Breast epithelium (tissue), 4 donors: ENCODE results near the gene MPC2. TPM values are rescaled to one million over a fixed set of nuclear protein-coding genes. Genes with fewer than 3 reads are reported as not detected.
A peak's percentile ranks its signal among the peaks of the same experiment; 100 is the strongest.
"Not testable (repeated sequence)": the region's sequence is repeated elsewhere in the genome, so short reads cannot be mapped to it uniquely, and the experiment has no call there.

Source experiments
- DNase-seq, 2 donors: peaks; one replicate each; pipeline ENCODE4 v3.0.0-alpha.2; 2019; ENCODE audit warnings: low spot score in 2 of 2
- H3K27ac ChIP-seq, 2 donors: fragments of 200-600 bp; sonication (generic) in 1 of 2; one replicate each; pipeline ENCODE4 v1.5.1; 2016 to 2019; ENCODE audit warnings: mild to moderate bottlenecking in 1 of 2
- H3K27me3 ChIP-seq, 2 donors: fragments of 200-600 bp; sonication (generic) in 1 of 2; one replicate each; pipeline versions ENCODE4 v1.5.1 to v1.6.0; 2017 to 2019; ENCODE audit warnings: control low read depth in 1 of 2, mild to moderate bottlenecking in 1 of 2
- H3K36me3 ChIP-seq: fragments of 200-600 bp; one replicate; pipeline ENCODE4 v1.5.1; 2019
- H3K4me1 ChIP-seq, 2 donors: fragments of 200-600 bp; sonication (generic); one replicate each; pipeline ENCODE4 v1.5.1; 2016 to 2019; ENCODE audit warnings: control low read depth in 1 of 2
- H3K4me3 ChIP-seq, 3 donors: fragments of 200-600 bp; sonication (generic); 1 replicate in 2 of 3; 2 replicates in 1 of 3; pipeline ENCODE4 v1.5.1; 2016 to 2019; ENCODE audit warnings: mild to moderate bottlenecking in 3 of 3, moderate library complexity in 2 of 3
- H3K9me3 ChIP-seq, 2 donors: fragments of 200-600 bp; sonication (generic) in 1 of 2; one replicate each; pipeline ENCODE4 v1.5.1; 2016 to 2019; ENCODE audit warnings: control low read depth in 1 of 2
- POLR2A ChIP-seq: fragments of 450-650 bp; IDR thresholded peaks from one replicate; pipeline ENCODE4 v1.6.1; 2016; ENCODE audit warnings: antibody characterized with exemption, mild to moderate bottlenecking, moderate library complexity
- POLR2AphosphoS5 ChIP-seq, 3 donors: sonication (generic); formaldehyde crosslinking; IDR thresholded peaks; one replicate each; pipeline ENCODE4 v1.6.1; 2017; ENCODE audit warnings: antibody characterized with exemption in 3 of 3
- intact Hi-C: fragments of 100-400 bp; cut with DNase I; formaldehyde crosslinking; loops from one replicate; pipeline ENCODE4 v1.15.1; 2023; ENCODE audit warnings: low total_unique reads
- total RNA-seq, 3 donors: library from RNA; depleted of rRNA; stranded (reverse); fragments of >200 nt; gene quantifications; one replicate each; pipeline ENCODE4 v1.1.0, GENCODE V29; 2016
- TF ChIP-seq, protein P1 (sequence below), 3 donors: fragments of 450-650 bp; IDR thresholded peaks; one replicate each; pipeline ENCODE4 v1.5.1; 2016 to 2017; ENCODE audit warnings: antibody characterized with exemption in 3 of 3, mild to moderate bottlenecking in 3 of 3, moderate library complexity in 3 of 3

MPC2 gene
- total RNA-seq, 3 donors from 2014 or later, result 28.8 to 37.0 (median 29.8) TPM

DNA sequence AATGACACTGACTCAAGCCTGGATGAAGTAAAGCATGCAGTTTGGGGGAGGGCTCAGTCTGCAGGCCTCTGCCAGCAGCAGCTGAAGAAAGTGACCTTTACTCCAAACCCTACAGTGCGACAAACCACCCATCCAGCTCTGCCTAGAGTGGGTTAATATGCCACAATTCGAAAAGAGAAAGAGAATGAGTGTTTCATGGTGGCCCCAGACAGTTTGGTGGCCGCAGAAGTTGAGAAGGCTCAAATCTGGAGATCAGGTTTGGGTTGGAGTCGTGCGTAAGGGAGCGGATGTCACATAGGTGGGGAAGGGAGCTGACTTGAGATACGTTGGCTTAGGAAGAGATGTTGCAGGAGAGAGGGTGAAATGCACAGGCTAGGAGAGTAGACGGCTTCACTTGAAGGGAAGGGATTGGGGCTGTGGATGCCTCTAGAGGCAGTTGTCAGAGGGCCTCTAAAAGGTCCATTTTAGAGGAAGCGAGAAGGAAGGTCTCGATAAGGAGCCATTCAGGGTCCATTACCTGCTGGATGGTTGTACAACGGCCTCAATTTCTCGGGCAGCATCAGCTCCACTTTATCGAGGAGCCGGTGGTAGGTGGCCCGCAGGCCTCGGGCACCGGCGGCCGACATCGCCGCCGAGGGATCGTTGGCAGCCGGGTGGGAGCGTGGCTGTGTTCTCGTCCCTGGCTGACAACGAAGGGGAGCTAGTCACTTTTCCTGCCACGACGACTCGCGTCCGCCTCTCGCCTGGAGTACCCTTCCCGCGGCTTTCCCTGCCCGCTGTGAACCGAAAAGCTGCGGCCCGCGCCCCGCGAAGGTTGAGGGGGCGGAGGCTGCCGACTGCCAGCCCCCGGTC, 1.4 kb downstream of the MPC2 start:
- no peak for DNase-seq
- peak overlapping the region; percentile 98 for H3K27ac ChIP-seq
- intact Hi-C loops, result no loop called here
- no peaks in the 10 kb centered on the region for H3K27me3 ChIP-seq
- H3K4me1 ChIP-seq, result peaks cover 0 to 15% of the 10 kb centered on the region in 2 donors
- peak overlapping the region; percentile 87 to 97 (median 94) for H3K4me3 ChIP-seq
- H3K9me3 ChIP-seq, result no peaks in the 10 kb centered on the region
- H3K36me3 ChIP-seq, result no peaks in the 10 kb centered on the region
- TF ChIP-seq POLR2A (no peak), POLR2AphosphoS5 (IDR thresholded peaks at IDR 0.05) (peak; percentile 9 to 89 (median 68))

GRCh38 chr1:167934426-167935215, 2.3 kb downstream of the MPC2 start:
- H3K4me1 ChIP-seq, result peaks cover 0 to 15% of the 10 kb centered on the region in 2 donors
- no peaks in the 10 kb centered on the region for H3K9me3 ChIP-seq
- no peak for DNase-seq
- H3K36me3 ChIP-seq, result no peaks in the 10 kb centered on the region
- peak overlapping the region; percentile 87 to 97 (median 94) for H3K4me3 ChIP-seq
- TF ChIP-seq, protein P1, sequence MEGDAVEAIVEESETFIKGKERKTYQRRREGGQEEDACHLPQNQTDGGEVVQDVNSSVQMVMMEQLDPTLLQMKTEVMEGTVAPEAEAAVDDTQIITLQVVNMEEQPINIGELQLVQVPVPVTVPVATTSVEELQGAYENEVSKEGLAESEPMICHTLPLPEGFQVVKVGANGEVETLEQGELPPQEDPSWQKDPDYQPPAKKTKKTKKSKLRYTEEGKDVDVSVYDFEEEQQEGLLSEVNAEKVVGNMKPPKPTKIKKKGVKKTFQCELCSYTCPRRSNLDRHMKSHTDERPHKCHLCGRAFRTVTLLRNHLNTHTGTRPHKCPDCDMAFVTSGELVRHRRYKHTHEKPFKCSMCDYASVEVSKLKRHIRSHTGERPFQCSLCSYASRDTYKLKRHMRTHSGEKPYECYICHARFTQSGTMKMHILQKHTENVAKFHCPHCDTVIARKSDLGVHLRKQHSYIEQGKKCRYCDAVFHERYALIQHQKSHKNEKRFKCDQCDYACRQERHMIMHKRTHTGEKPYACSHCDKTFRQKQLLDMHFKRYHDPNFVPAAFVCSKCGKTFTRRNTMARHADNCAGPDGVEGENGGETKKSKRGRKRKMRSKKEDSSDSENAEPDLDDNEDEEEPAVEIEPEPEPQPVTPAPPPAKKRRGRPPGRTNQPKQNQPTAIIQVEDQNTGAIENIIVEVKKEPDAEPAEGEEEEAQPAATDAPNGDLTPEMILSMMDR (IDR thresholded peaks at IDR 0.05), result no peak
- TF ChIP-seq POLR2A (no peak), POLR2AphosphoS5 (IDR thresholded peaks at IDR 0.05) (no peak)
- intact Hi-C loops, result no loop called here
- H3K27ac ChIP-seq, result peak overlapping the region; percentile 98
- H3K27me3 ChIP-seq, result no peaks in the 10 kb centered on the region

- H3K9me3 ChIP-seq, result no peaks in the 10 kb centered on the region
- H3K27ac ChIP-seq, result peak overlapping the region; percentile 98
- no peak for DNase-seq
- H3K27me3 ChIP-seq, result no peaks in the 10 kb centered on the region
- peaks cover 0 to 15% of the 10 kb centered on the region in 2 donors for H3K4me1 ChIP-seq
- H3K36me3 ChIP-seq, result no peaks in the 10 kb centered on the region
- H3K4me3 ChIP-seq, result peak overlapping the region in 1 of 3 donors; percentile 97
- TF ChIP-seq, protein P1 (IDR thresholded peaks at IDR 0.05), result no peak
- no peak for TF ChIP-seq POLR2AphosphoS5 (IDR thresholded peaks at IDR 0.05)
- TF ChIP-seq POLR2A, result no peak
- intact Hi-C loops, result no loop called here
Measured at GRCh38 chr1:167933788-167934187, 3.1 kb downstream of the MPC2 start.

DNA sequence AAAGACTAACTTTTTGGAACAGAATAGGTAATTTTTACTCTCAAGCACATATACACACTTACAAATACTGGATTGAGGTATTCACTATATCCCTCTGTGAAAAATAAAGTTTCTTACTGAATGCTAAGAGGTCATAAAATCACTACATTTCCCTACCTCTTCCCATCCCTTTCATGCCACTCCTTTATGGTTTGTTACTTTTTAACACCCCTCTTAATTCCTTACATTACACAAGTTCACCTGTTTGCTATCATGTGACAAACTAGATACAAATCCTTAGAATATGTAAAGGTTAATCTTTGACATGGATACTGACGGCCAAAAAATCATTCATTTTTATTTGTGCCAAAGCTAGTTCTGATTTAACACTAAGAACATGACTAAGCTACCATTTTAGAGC, 7.1 kb downstream of the MPC2 start:
- Histone ChIP-seq H3K4me3 (no peak overlapping the region), H3K4me1 (peaks cover 0 to 14% of the 10 kb centered on the region in 2 donors), H3K36me3 (no peaks in the 10 kb centered on the region), H3K9me3 (no peaks in the 10 kb centered on the region), H3K27ac (no peak overlapping the region), H3K27me3 (no peaks in the 10 kb centered on the region)
- TF ChIP-seq, protein P1 (IDR thresholded peaks at IDR 0.05), result no peak
- TF ChIP-seq POLR2AphosphoS5 (IDR thresholded peaks at IDR 0.05) (no peak), POLR2A (no peak)
- no peak for DNase-seq
- intact Hi-C loops, result no loop called here

GRCh38 chr1:167928919-167929318, 8.0 kb downstream of the MPC2 start:
- DNase-seq, H3K27me3 ChIP-seq, intact Hi-C loops, H3K4me3 ChIP-seq, H3K27ac ChIP-seq, H3K36me3 ChIP-seq, H3K9me3 ChIP-seq, H3K4me1 ChIP-seq: not testable (repeated sequence)

- H3K4me3 ChIP-seq, result no peak overlapping the region
- H3K27ac ChIP-seq, result no peak overlapping the region
- peaks cover 0 to 1% of the 10 kb centered on the region in 2 donors for H3K4me1 ChIP-seq
- TF ChIP-seq, protein P1 (IDR thresholded peaks at IDR 0.05), result no peak
- no peak for TF ChIP-seq POLR2AphosphoS5 (IDR thresholded peaks at IDR 0.05)
- TF ChIP-seq POLR2A, result no peak
- no peaks in the 10 kb centered on the region for H3K27me3 ChIP-seq
- H3K36me3 ChIP-seq, result no peaks in the 10 kb centered on the region
- no peak for DNase-seq
- H3K9me3 ChIP-seq, result no peaks in the 10 kb centered on the region
- intact Hi-C loops, result no loop called here
Measured at GRCh38 chr1:167928457-167928852, 8.4 kb downstream of the MPC2 start.
